Keratinocyte (primary cell): ENCODE data around the gene KAT6B.

Experiments used
- EZH2 ChIP-seq: IDR thresholded peaks from one replicate; pipeline ENCODE4 v1.6.1; 2012; ENCODE audit warnings: inconsistent platforms, mild to moderate bottlenecking, low read length, moderate library complexity
- TF ChIP-seq, protein P1 (sequence below), 3 experiments: IDR thresholded peaks in 1 of 3; conservative IDR thresholded peaks in 1 of 3; optimal IDR thresholded peaks in 1 of 3; 2 replicates in 2 of 3; 3 replicates in 1 of 3; pipeline versions ENCODE3 to v1.5.1; 2011; ENCODE audit warnings: low read length in 3 of 3, mild to moderate bottlenecking in 3 of 3, moderate library complexity in 2 of 3, control low read depth in 1 of 3, inconsistent platforms in 1 of 3; ENCODE audit not compliant: insufficient read depth in 2 of 3; ENCODE audit errors: extremely low read depth in 1 of 3

DNA sequence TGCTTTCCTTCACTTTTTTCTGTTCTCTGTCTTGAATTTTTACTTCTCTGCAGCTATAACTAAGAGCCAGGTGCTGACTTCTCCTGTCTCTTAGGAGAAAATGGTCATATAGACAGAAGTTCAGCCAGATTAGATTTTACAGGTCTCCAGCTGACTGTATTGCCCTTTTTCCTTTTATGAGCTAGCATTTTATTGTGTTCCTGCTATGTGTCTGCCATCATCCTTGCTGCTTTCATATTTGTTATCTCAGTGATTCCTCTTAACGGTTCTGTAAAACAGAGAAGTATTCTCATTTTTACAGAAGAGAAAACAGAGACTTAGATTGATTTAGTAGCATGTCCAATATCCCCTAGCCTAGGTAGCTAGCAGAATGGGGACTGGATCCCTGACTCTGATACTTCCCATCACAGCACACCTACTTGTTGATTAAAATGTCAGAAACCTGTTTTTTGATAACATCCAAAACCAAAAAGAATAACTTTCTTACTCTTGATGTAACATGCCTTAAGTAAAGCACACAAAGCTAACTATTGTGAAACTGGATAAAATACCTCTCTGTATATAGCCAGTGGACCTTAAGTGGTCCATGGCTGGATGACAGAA is 5.2 kb downstream of the KAT6B start:
- TF ChIP-seq, protein P1, sequence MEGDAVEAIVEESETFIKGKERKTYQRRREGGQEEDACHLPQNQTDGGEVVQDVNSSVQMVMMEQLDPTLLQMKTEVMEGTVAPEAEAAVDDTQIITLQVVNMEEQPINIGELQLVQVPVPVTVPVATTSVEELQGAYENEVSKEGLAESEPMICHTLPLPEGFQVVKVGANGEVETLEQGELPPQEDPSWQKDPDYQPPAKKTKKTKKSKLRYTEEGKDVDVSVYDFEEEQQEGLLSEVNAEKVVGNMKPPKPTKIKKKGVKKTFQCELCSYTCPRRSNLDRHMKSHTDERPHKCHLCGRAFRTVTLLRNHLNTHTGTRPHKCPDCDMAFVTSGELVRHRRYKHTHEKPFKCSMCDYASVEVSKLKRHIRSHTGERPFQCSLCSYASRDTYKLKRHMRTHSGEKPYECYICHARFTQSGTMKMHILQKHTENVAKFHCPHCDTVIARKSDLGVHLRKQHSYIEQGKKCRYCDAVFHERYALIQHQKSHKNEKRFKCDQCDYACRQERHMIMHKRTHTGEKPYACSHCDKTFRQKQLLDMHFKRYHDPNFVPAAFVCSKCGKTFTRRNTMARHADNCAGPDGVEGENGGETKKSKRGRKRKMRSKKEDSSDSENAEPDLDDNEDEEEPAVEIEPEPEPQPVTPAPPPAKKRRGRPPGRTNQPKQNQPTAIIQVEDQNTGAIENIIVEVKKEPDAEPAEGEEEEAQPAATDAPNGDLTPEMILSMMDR (optimal IDR thresholded peaks at IDR 0.05 in 1 of 3, IDR thresholded peaks at IDR 0.05 in 1 of 3, conservative IDR thresholded peaks at IDR 0.05 in 1 of 3; ENCODE audit: extremely low read depth in 1 of 3, insufficient read depth in 2 of 3, low read length in 3 of 3), result no peak
- no peak for TF ChIP-seq EZH2
